Neural cell (in vitro differentiated cells): ENCODE results near the gene MSI2.

Source experiments
- CTCF ChIP-seq: fragments of 450-650 bp; IDR thresholded peaks from 2 replicates; pipeline ENCODE4 v1.5.1; 2014; ENCODE audit warnings: antibody characterized with exemption, mild to moderate bottlenecking, moderate library complexity; ENCODE audit not compliant: poor library complexity, severe bottlenecking
- EP300 ChIP-seq: fragments of 450-650 bp; conservative IDR thresholded peaks from 2 replicates; pipeline ENCODE4 v1.6.1; 2014; ENCODE audit warnings: antibody characterized with exemption, mild to moderate bottlenecking, moderate library complexity; ENCODE audit not compliant: poor library complexity, severe bottlenecking
- POLR2AphosphoS5 ChIP-seq: IDR thresholded peaks from 2 replicates; pipeline ENCODE4 v1.6.1; 2012
- REST ChIP-seq: IDR thresholded peaks from 2 replicates; pipeline ENCODE4 v1.6.1; 2012; ENCODE audit warnings: borderline replicate concordance
- TAF1 ChIP-seq: IDR thresholded peaks from 2 replicates; pipeline ENCODE4 v1.6.1; 2012; ENCODE audit warnings: low read depth

DNA sequence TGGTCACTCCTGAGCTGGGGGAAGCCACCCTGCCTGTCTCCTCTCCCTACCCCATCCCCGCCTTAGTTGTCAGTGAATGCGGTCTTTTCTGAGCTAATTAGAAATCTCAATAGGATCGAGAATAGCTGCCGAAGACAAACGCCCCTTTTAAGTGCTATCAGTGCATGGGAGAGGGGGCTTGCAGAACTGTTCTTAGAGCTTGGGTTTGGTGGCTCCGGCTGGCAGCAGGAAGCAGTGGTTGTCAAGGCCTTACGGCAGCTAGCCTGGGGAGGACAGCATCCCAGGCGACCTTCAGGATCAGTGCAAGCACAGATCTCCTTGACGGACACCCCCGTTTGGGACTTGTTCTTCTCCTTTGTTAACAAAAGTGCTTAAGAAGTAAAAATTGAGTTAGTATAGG, 293.7 kb downstream of the MSI2 start:
- no peak for TF ChIP-seq POLR2AphosphoS5
- no peak for TF ChIP-seq EP300
- no peak for TF ChIP-seq TAF1
- no peak for TF ChIP-seq CTCF
- TF ChIP-seq REST, result no peak
